DND-41 (cell line): ENCODE data around the gene LAMP1.

ENCODE experiments used
- EZH2 ChIP-seq: IDR thresholded peaks from 3 replicates; pipeline ENCODE4 v1.6.1; 2012; ENCODE audit warnings: borderline replicate concordance, low read depth, mild to moderate bottlenecking, moderate library complexity, low read length, inconsistent platforms; ENCODE audit not compliant: severe bottlenecking
- TF ChIP-seq, protein P1 (sequence below): IDR thresholded peaks from 2 replicates; pipeline ENCODE4 v1.5.1; 2012; ENCODE audit warnings: borderline replicate concordance, low read length, moderate library complexity, mild to moderate bottlenecking; ENCODE audit not compliant: poor library complexity, severe bottlenecking; ENCODE audit errors: extremely low read depth

DNA sequence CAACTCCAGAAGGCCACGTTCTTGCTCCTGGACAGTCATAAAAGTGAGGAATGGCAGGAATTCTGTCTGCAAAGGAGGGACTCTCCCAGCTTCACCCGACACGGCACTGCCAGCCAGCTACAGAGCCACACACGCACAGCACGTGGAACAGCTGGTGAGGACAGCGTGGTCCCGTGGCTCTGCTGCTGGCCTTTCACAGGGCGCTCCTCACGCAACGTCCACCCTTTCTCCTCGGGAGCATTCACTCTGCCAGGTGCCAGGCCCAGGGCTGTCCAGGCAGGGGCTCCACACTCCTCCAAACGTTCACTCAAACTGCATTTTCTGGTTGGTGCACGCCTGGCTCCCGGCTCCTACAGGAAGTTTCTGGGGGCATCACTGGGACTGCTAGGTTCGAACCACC, 52.5 kb downstream of the LAMP1 start:
- TF ChIP-seq, protein P1, sequence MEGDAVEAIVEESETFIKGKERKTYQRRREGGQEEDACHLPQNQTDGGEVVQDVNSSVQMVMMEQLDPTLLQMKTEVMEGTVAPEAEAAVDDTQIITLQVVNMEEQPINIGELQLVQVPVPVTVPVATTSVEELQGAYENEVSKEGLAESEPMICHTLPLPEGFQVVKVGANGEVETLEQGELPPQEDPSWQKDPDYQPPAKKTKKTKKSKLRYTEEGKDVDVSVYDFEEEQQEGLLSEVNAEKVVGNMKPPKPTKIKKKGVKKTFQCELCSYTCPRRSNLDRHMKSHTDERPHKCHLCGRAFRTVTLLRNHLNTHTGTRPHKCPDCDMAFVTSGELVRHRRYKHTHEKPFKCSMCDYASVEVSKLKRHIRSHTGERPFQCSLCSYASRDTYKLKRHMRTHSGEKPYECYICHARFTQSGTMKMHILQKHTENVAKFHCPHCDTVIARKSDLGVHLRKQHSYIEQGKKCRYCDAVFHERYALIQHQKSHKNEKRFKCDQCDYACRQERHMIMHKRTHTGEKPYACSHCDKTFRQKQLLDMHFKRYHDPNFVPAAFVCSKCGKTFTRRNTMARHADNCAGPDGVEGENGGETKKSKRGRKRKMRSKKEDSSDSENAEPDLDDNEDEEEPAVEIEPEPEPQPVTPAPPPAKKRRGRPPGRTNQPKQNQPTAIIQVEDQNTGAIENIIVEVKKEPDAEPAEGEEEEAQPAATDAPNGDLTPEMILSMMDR, result no peak
- TF ChIP-seq EZH2, result no peak
